HL-60 (cell line): ENCODE results near the gene AMOT.

Experiments used
- DNase-seq, 2 experiments: peaks; one replicate each; pipeline ENCODE4 v3.0.0-alpha.2; 2010 to 2020; ENCODE audit warnings: low read depth in 1 of 2, low spot score in 1 of 2
- H3K27ac ChIP-seq: fragments of 250-450 bp; sonication (Bioruptor Pico); replicated peaks from 2 replicates; pipeline ENCODE4 v1.5.1; 2020; ENCODE audit warnings: mild to moderate bottlenecking, moderate library complexity
- H3K27me3 ChIP-seq: fragments of 250-450 bp; sonication (Bioruptor Pico); 2 replicates; pipeline ENCODE4 v1.5.1; 2021; ENCODE audit warnings: mild to moderate bottlenecking, moderate library complexity; ENCODE audit not compliant: insufficient read depth, poor library complexity, severe bottlenecking
- H3K4me3 ChIP-seq: replicated peaks from 2 replicates; pipeline ENCODE4 v1.5.1; 2011; ENCODE audit warnings: mild to moderate bottlenecking, control low read depth, low read length; ENCODE audit not compliant: insufficient read depth
- CTCF ChIP-seq: IDR thresholded peaks from one replicate; pipeline ENCODE4 v1.5.1; 2011; ENCODE audit warnings: low read length, control low read depth, inconsistent platforms; ENCODE audit not compliant: insufficient read depth
- GABPA ChIP-seq: IDR thresholded peaks from 2 replicates; pipeline ENCODE4 v1.6.1; 2012; ENCODE audit warnings: low read depth
- POLR2AphosphoS5 ChIP-seq: IDR thresholded peaks from 2 replicates; pipeline ENCODE4 v1.6.1; 2012; ENCODE audit warnings: low read depth
- REST ChIP-seq: IDR thresholded peaks from 2 replicates; pipeline ENCODE4 v1.6.1; 2012; ENCODE audit warnings: low read depth; ENCODE audit not compliant: insufficient replicate concordance
- SPI1 ChIP-seq: IDR thresholded peaks from 2 replicates; pipeline ENCODE4 v1.6.1; 2012; ENCODE audit warnings: low read depth, mild to moderate bottlenecking, borderline replicate concordance

Gene AMOT

GRCh38 chrX:112830540-112830939 lies 10.1 kb downstream of the AMOT start:
- Histone ChIP-seq H3K27me3 (no peaks in the 10 kb centered on the region), H3K27ac (no peak overlapping the region), H3K4me3 (no peak overlapping the region)
- TF ChIP-seq POLR2AphosphoS5 (no peak), CTCF (no peak), SPI1 (no peak), REST (no peak), GABPA (no peak)
- no peak for DNase-seq

- H3K27me3 ChIP-seq: no peaks in the 10 kb centered on the region
- no peak for TF ChIP-seq SPI1
- TF ChIP-seq REST: no peak
- no peak for TF ChIP-seq POLR2AphosphoS5
- no peak for TF ChIP-seq GABPA
- TF ChIP-seq CTCF: no peak
- H3K27ac ChIP-seq: no peak overlapping the region
- no peak for DNase-seq
- H3K4me3 ChIP-seq: no peak overlapping the region
These were observed 13.2 kb downstream of the AMOT start for GRCh38 chrX:112827292-112827903.

GRCh38 chrX:112826023-112826422 lies 14.6 kb downstream of the AMOT start:
- H3K27ac ChIP-seq: no peak overlapping the region
- H3K4me3 ChIP-seq: no peak overlapping the region
- TF ChIP-seq SPI1 (no peak), REST (no peak)
- DNase-seq: no peak
- no peaks in the 10 kb centered on the region for H3K27me3 ChIP-seq
